Suprapubic skin (tissue), 4 donors: ENCODE results near the gene XG. TPM values are rescaled to one million over a fixed set of nuclear protein-coding genes. Genes with fewer than 3 reads are reported as not detected.

Experiments
- DNase-seq, 2 donors: peaks; one replicate each; pipeline ENCODE4 v3.0.0-alpha.2; 2019; ENCODE audit warnings: low spot score in 2 of 2
- H3K27ac ChIP-seq: fragments of 200-600 bp; sonication (generic); one replicate; pipeline ENCODE4 v1.5.1; 2019
- H3K27me3 ChIP-seq: fragments of 200-600 bp; sonication (generic); one replicate; pipeline ENCODE4 v1.5.1; 2019
- H3K36me3 ChIP-seq: fragments of 200-600 bp; sonication (generic); one replicate; pipeline ENCODE4 v1.5.1; 2019
- H3K4me1 ChIP-seq: fragments of 200-600 bp; sonication (generic); one replicate; pipeline ENCODE4 v1.5.1; 2019
- H3K4me3 ChIP-seq: fragments of 200-600 bp; sonication (generic); one replicate; pipeline ENCODE4 v1.5.1; 2019; ENCODE audit warnings: mild to moderate bottlenecking
- H3K9me3 ChIP-seq: fragments of 200-600 bp; sonication (generic); one replicate; pipeline ENCODE4 v1.5.1; 2019
- CTCF ChIP-seq, 2 donors: fragments of 200-600 bp in 1 of 2; fragments of 450-650 bp in 1 of 2; sonication (generic) in 1 of 2; IDR thresholded peaks; one replicate each; pipeline ENCODE4 v1.5.1; 2016 to 2019; ENCODE audit warnings: antibody characterized with exemption in 2 of 2, mild to moderate bottlenecking in 1 of 2, moderate library complexity in 1 of 2
- EP300 ChIP-seq: sonication (generic); formaldehyde crosslinking; IDR thresholded peaks from one replicate; pipeline ENCODE4 v1.6.1; 2017; ENCODE audit warnings: antibody characterized with exemption
- POLR2A ChIP-seq, 2 donors: fragments of 450-650 bp; IDR thresholded peaks; one replicate each; pipeline ENCODE4 v1.6.1; 2017; ENCODE audit warnings: antibody characterized with exemption in 2 of 2, mild to moderate bottlenecking in 2 of 2, moderate library complexity in 2 of 2
- POLR2AphosphoS5 ChIP-seq, 3 donors: sonication (generic); formaldehyde crosslinking; IDR thresholded peaks; one replicate each; pipeline ENCODE4 v1.6.1; 2017; ENCODE audit warnings: antibody characterized with exemption in 3 of 3
- WGBS: methylation state at CpG from one replicate; pipeline ENCODE4 v1.1.5; 2018; 5-methylcytosine and 5-hydroxymethylcytosine counted together
- total RNA-seq, 4 donors: library from RNA; depleted of rRNA; stranded (reverse); fragments of >200 nt; gene quantifications; one replicate each; pipeline ENCODE4 v1.1.0, GENCODE V29; 2016

Gene XG
- total RNA-seq, 4 donors from 2014 or later: 17.7 to 75.4 (median 38.7) TPM

- Histone ChIP-seq H3K9me3 (no peaks in the 10 kb centered on the region), H3K27me3 (no peaks in the 10 kb centered on the region), H3K36me3 (no peaks in the 10 kb centered on the region), H3K4me3 (no peak overlapping the region), H3K4me1 (no peaks in the 10 kb centered on the region), H3K27ac (no peak overlapping the region)
- no peak for DNase-seq
- WGBS: 62% methylated on average over 2 of the region's 2 CpGs
- no peak for TF ChIP-seq POLR2A (IDR thresholded peaks at IDR 0.05)
- TF ChIP-seq CTCF (IDR thresholded peaks at IDR 0.05): no peak
- TF ChIP-seq EP300: no peak
These were observed 65.2 kb downstream of the XG start for GRCh38 chrX:2817036-2817435.

DNA sequence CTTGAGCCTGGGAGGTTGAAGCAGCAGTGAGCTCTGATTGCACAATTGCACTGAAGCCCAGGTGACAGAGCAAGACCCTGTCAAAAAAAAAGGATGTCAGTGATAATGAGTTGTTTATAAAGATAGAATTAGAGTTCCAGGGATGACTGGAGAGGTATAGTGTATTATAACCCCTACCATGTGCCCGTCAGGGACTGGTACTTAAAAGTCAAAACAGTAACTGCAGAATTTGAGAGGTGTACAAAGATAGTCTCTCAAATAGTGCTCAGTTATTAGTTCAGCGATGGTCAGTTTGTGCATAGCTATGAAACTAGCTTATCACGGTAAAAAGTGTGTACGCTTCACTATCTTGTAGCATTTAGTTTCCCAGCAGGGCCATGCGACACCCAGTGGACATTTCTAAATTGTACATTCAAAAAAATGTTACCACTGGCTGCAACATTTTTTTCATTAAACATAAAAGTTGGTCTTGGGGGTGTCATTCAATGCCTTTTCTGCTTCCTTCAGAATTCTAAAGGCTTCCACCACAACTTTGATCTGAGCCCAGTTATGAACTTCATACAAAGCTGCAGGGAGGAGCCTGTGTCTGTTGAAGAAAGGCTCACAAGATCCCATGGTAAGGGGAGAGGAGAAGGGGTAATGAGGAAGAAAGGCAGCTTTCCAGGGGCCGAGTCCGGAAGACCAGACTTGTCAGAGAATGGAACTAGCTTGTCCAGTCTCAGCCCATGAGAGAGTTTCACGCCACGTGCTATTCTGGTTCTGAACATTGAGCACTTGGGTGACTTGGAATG, 67.7 kb downstream of the XG start:
- H3K36me3 ChIP-seq: no peaks in the 10 kb centered on the region
- WGBS: 56% methylated on average over 9 of the region's 9 CpGs
- H3K27ac ChIP-seq: no peak overlapping the region
- H3K27me3 ChIP-seq: no peaks in the 10 kb centered on the region
- no peak for TF ChIP-seq POLR2A (IDR thresholded peaks at IDR 0.05)
- no peak for TF ChIP-seq POLR2AphosphoS5 (IDR thresholded peaks at IDR 0.05)
- TF ChIP-seq EP300: no peak
- no peak for TF ChIP-seq CTCF (IDR thresholded peaks at IDR 0.05)
- no peak for DNase-seq
- H3K9me3 ChIP-seq: no peaks in the 10 kb centered on the region
- no peak overlapping the region for H3K4me3 ChIP-seq
- no peaks in the 10 kb centered on the region for H3K4me1 ChIP-seq

GRCh38 chrX:2820136-2820771, 68.4 kb downstream of the XG start:
- TF ChIP-seq EP300: no peak
- no peak for TF ChIP-seq POLR2A (IDR thresholded peaks at IDR 0.05)
- TF ChIP-seq POLR2AphosphoS5 (IDR thresholded peaks at IDR 0.05): no peak
- no peak for TF ChIP-seq CTCF (IDR thresholded peaks at IDR 0.05)

DNA sequence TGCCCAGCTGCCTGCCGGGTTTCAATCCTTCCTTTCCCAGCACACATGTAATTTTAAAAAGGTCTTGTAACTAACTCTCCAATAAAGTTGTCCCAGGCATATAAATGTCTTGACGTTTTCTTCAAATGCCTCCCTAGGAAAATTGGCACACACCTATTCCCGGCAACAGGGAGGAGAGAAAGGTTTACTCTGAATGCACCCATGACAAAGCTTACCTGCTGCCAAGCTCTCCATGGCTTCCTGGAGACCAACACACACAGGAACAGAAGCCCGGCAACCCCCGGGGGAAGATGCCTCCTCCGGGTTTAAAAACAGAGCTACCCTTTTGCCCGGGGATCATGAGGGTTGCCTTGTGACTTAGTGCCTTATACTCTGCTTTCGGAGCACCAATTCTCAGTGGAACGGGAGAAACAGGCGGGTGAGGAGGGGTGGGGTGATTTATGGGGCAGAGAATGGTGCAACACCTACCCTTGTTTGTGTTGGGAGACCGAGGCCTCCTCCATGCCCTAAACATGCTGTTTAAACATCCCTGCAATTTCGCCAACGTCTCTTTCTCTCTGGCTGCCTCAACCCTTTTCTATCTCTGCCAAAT, 72.1 kb downstream of the XG start:
- Histone ChIP-seq H3K36me3 (no peaks in the 10 kb centered on the region), H3K27ac (no peak overlapping the region), H3K9me3 (no peaks in the 10 kb centered on the region), H3K27me3 (no peaks in the 10 kb centered on the region), H3K4me1 (peaks cover 4% of the 10 kb centered on the region), H3K4me3 (no peak overlapping the region)
- TF ChIP-seq POLR2A (IDR thresholded peaks at IDR 0.05) (no peak), CTCF (IDR thresholded peaks at IDR 0.05) (no peak), POLR2AphosphoS5 (IDR thresholded peaks at IDR 0.05) (no peak), EP300 (no peak)
- WGBS: 37% methylated on average over 13 of the region's 13 CpGs
- DNase-seq: no peak

More at GRCh38 chrX:2820136-2820771, 68.4 kb downstream of the XG start:
- Histone ChIP-seq H3K4me1 (no peaks in the 10 kb centered on the region), H3K36me3 (no peaks in the 10 kb centered on the region), H3K9me3 (no peaks in the 10 kb centered on the region), H3K4me3 (no peak overlapping the region), H3K27ac (no peak overlapping the region), H3K27me3 (no peaks in the 10 kb centered on the region)
- no peak for DNase-seq
- WGBS: 43% methylated on average over 8 of the region's 8 CpGs

GRCh38 chrX:2824886-2825285, 73.0 kb downstream of the XG start:
- H3K9me3 ChIP-seq: no peaks in the 10 kb centered on the region
- peaks cover 13% of the 10 kb centered on the region for H3K4me1 ChIP-seq
- H3K27me3 ChIP-seq: no peaks in the 10 kb centered on the region
- no peak overlapping the region for H3K4me3 ChIP-seq
- H3K27ac ChIP-seq: no peak overlapping the region
- DNase-seq: no peak
- TF ChIP-seq EP300 (no peak), CTCF (IDR thresholded peaks at IDR 0.05) (no peak), POLR2AphosphoS5 (IDR thresholded peaks at IDR 0.05) (no peak), POLR2A (IDR thresholded peaks at IDR 0.05) (no peak)
- no peaks in the 10 kb centered on the region for H3K36me3 ChIP-seq
